HepG2 (cell line): Measurements from ENCODE around the gene NHERF2. TPM values are rescaled to one million over a fixed set of nuclear protein-coding genes. Genes with fewer than 3 reads are reported as not detected.
A peak's percentile ranks its signal among the peaks of the same experiment; 100 is the strongest.

Source experiments
- BCL3 ChIP-seq: sonication (generic); formaldehyde crosslinking; IDR thresholded peaks from 2 replicates; pipeline ENCODE4 v1.5.1; 2020; ENCODE audit warnings: mild to moderate bottlenecking, missing genetic modification reagents, moderate library complexity
- CHD4 ChIP-seq: fragments of 200-600 bp; sonication (generic); IDR thresholded peaks from 2 replicates; pipeline ENCODE4 v1.7.0; 2017; ENCODE audit warnings: mild to moderate bottlenecking, low read length, borderline replicate concordance
- DNMT3B ChIP-seq: conservative IDR thresholded peaks from 2 replicates; pipeline ENCODE4 v1.6.1; 2016; ENCODE audit warnings: missing biosample characterization, control low read depth
- ESRRA ChIP-seq: sonication (generic); formaldehyde crosslinking; IDR thresholded peaks from 2 replicates; pipeline ENCODE4 v1.5.1; 2020; ENCODE audit warnings: mild to moderate bottlenecking, low read depth, missing genetic modification reagents
- ISL2 ChIP-seq: sonication (generic); formaldehyde crosslinking; IDR thresholded peaks from 2 replicates; pipeline ENCODE4 v1.5.0; 2020; ENCODE audit warnings: missing genetic modification reagents
- KLF6 ChIP-seq: IDR thresholded peaks from 2 replicates; pipeline ENCODE4 v1.8.0; 2016; ENCODE audit warnings: missing biosample characterization, missing genetic modification reagents
- MIXL1 ChIP-seq: IDR thresholded peaks from 2 replicates; pipeline ENCODE4 v1.6.1; 2016
- PHF20 ChIP-seq: sonication (generic); formaldehyde crosslinking; IDR thresholded peaks from 2 replicates; pipeline ENCODE4 v1.5.0; 2020; ENCODE audit warnings: mild to moderate bottlenecking, missing genetic modification reagents
- TCF7L2 ChIP-seq: IDR thresholded peaks from 2 replicates; pipeline ENCODE4 v1.6.1; 2011; ENCODE audit warnings: mild to moderate bottlenecking, low read depth, low read length, moderate library complexity
- TERF1 ChIP-seq: sonication (generic); formaldehyde crosslinking; IDR thresholded peaks from 2 replicates; pipeline ENCODE4 v1.8.0; 2022; ENCODE audit warnings: mild to moderate bottlenecking, missing genetic modification reagents, moderate library complexity
- TGIF2 ChIP-seq: IDR thresholded peaks from 2 replicates; pipeline ENCODE4 v1.6.1; 2016; ENCODE audit warnings: control low read depth, missing compliant biosample characterization
- ZNF354B ChIP-seq: sonication (generic); formaldehyde crosslinking; IDR thresholded peaks from 2 replicates; pipeline ENCODE4 v1.8.0; 2022; ENCODE audit warnings: mild to moderate bottlenecking, missing genetic modification reagents
- polyA plus RNA-seq, 8 experiments: library from polyadenylated mRNA; depleted of rRNA in 3 of 8; stranded (reverse) in 7 of 8; unstranded in 1 of 8; fragments of >200 nt; fragmentation: Illumina TruSeq in 4 of 8; extraction: Trizol in 4 of 8; gene quantifications; 2 replicates each; pipeline versions ENCODE4 v1.2.1 to v1.2.3, GENCODE V29; 2011 to 2016; ENCODE audit warnings: low read depth in 4 of 8, missing spikeins in 1 of 8, mixed read lengths in 1 of 8; ENCODE audit not compliant: insufficient read depth in 1 of 8
- total RNA-seq, 5 experiments: library from RNA; depleted of rRNA; stranded (reverse); fragments of >200 nt; fragmentation: Illumina TruSeq; extraction: Trizol; gene quantifications; 2 replicates each; pipeline ENCODE4 v1.2.3, GENCODE V29; 2016; ENCODE audit warnings: low read depth in 1 of 5
- TF ChIP-seq, protein P1 (sequence below): sonication (generic); formaldehyde crosslinking; conservative IDR thresholded peaks from 2 replicates; pipeline ENCODE4 v1.4.0; 2020; ENCODE audit warnings: missing genetic modification reagents
- TF ChIP-seq, protein P2 (sequence below): sonication (generic); formaldehyde crosslinking; IDR thresholded peaks from 2 replicates; pipeline ENCODE4 v1.8.1; 2023; ENCODE audit warnings: mild to moderate bottlenecking, moderate library complexity, missing genetic modification reagents
- TF ChIP-seq, protein P3 (sequence below): sonication (generic); formaldehyde crosslinking; IDR thresholded peaks from 2 replicates; pipeline ENCODE4 v1.9.0; 2021; ENCODE audit warnings: missing genetic modification reagents, borderline replicate concordance
- TF ChIP-seq, protein P4 (sequence below): sonication (generic); formaldehyde crosslinking; IDR thresholded peaks from 2 replicates; pipeline ENCODE4 v1.8.0; 2022; ENCODE audit warnings: missing genetic modification reagents, mild to moderate bottlenecking, borderline replicate concordance
- TF ChIP-seq, protein P5 (sequence below): sonication (generic); formaldehyde crosslinking; IDR thresholded peaks from 2 replicates; pipeline ENCODE4 v1.4.0; 2020; ENCODE audit warnings: missing genetic modification reagents

Gene NHERF2
- total and polyA plus RNA-seq, 2 of the 13 experiments (the other 11 are each of a cell fraction or from before 2014, with no cell fraction given): 23.7 to 39.3 TPM

GRCh38 chr16:2039274-2040031 is 12.8 kb downstream of the NHERF2 start (continued):
- TF ChIP-seq, protein P1, sequence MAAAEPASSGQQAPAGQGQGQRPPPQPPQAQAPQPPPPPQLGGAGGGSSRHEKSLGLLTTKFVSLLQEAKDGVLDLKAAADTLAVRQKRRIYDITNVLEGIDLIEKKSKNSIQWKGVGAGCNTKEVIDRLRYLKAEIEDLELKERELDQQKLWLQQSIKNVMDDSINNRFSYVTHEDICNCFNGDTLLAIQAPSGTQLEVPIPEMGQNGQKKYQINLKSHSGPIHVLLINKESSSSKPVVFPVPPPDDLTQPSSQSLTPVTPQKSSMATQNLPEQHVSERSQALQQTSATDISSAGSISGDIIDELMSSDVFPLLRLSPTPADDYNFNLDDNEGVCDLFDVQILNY (CRISPR knock-in tag): no peak
- no peak for TF ChIP-seq CHD4
- TF ChIP-seq TCF7L2: no peak
- peak; percentile 21 for TF ChIP-seq TGIF2
- TF ChIP-seq ISL2 (CRISPR knock-in tag): no peak; the same call in 1 of the 2 replicates
- no peak for TF ChIP-seq MIXL1 (CRISPR knock-in tag)
- TF ChIP-seq, protein P2, sequence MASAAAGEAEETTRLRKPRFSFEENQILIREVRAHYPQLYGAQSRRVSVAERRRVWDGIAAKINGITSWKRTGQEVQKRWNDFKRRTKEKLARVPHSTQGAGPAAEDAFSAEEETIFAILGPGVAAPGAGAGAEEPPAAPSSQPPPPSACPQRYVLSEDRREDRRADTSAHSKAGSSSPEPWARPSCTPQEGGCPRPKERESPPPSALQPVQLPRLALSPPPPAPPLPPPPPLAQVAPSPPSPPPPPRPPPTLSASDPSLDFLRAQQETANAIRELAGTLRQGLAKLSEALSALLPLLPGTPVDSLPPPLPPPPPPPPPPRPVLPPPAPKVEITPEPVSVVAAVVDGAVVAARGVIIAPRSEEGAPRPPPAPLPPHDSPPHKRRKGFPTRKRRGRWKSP: no peak
- TF ChIP-seq, protein P3, sequence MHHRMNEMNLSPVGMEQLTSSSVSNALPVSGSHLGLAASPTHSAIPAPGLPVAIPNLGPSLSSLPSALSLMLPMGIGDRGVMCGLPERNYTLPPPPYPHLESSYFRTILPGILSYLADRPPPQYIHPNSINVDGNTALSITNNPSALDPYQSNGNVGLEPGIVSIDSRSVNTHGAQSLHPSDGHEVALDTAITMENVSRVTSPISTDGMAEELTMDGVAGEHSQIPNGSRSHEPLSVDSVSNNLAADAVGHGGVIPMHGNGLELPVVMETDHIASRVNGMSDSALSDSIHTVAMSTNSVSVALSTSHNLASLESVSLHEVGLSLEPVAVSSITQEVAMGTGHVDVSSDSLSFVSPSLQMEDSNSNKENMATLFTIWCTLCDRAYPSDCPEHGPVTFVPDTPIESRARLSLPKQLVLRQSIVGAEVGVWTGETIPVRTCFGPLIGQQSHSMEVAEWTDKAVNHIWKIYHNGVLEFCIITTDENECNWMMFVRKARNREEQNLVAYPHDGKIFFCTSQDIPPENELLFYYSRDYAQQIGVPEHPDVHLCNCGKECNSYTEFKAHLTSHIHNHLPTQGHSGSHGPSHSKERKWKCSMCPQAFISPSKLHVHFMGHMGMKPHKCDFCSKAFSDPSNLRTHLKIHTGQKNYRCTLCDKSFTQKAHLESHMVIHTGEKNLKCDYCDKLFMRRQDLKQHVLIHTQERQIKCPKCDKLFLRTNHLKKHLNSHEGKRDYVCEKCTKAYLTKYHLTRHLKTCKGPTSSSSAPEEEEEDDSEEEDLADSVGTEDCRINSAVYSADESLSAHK (CRISPR knock-in tag): no peak
- no peak for TF ChIP-seq TERF1
- TF ChIP-seq DNMT3B (CRISPR knock-in tag): no peak
- no peak; the same call in 1 of the 2 replicates for TF ChIP-seq KLF6 (CRISPR knock-in tag)
- TF ChIP-seq, protein P4, sequence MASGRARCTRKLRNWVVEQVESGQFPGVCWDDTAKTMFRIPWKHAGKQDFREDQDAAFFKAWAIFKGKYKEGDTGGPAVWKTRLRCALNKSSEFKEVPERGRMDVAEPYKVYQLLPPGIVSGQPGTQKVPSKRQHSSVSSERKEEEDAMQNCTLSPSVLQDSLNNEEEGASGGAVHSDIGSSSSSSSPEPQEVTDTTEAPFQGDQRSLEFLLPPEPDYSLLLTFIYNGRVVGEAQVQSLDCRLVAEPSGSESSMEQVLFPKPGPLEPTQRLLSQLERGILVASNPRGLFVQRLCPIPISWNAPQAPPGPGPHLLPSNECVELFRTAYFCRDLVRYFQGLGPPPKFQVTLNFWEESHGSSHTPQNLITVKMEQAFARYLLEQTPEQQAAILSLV (CRISPR knock-in tag): no peak
- TF ChIP-seq, protein P5, sequence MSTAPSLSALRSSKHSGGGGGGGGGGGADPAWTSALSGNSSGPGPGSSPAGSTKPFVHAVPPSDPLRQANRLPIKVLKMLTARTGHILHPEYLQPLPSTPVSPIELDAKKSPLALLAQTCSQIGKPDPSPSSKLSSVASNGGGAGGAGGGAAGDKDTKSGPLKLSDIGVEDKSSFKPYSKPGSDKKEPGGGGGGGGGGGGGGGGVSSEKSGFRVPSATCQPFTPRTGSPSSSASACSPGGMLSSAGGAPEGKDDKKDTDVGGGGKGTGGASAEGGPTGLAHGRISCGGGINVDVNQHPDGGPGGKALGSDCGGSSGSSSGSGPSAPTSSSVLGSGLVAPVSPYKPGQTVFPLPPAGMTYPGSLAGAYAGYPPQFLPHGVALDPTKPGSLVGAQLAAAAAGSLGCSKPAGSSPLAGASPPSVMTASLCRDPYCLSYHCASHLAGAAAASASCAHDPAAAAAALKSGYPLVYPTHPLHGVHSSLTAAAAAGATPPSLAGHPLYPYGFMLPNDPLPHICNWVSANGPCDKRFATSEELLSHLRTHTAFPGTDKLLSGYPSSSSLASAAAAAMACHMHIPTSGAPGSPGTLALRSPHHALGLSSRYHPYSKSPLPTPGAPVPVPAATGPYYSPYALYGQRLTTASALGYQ (CRISPR knock-in tag): peak; percentile 50; the same call in 1 of the 2 replicates
- TF ChIP-seq BCL3: no peak
- no peak for TF ChIP-seq PHF20 (CRISPR knock-in tag)
- TF ChIP-seq ZNF354B: no peak
- TF ChIP-seq ESRRA (CRISPR knock-in tag): peak; percentile 98
